HG03097 (cell line): ENCODE data around the gene ZDHHC22.

Source experiments
- ATAC-seq: cut with Tn5 transposase; IDR thresholded peaks from one replicate; pipeline ENCODE4 v1.9.1; 2021; ENCODE audit not compliant: unreplicated experiment, low FRiP score

The ZDHHC22 gene

DNA sequence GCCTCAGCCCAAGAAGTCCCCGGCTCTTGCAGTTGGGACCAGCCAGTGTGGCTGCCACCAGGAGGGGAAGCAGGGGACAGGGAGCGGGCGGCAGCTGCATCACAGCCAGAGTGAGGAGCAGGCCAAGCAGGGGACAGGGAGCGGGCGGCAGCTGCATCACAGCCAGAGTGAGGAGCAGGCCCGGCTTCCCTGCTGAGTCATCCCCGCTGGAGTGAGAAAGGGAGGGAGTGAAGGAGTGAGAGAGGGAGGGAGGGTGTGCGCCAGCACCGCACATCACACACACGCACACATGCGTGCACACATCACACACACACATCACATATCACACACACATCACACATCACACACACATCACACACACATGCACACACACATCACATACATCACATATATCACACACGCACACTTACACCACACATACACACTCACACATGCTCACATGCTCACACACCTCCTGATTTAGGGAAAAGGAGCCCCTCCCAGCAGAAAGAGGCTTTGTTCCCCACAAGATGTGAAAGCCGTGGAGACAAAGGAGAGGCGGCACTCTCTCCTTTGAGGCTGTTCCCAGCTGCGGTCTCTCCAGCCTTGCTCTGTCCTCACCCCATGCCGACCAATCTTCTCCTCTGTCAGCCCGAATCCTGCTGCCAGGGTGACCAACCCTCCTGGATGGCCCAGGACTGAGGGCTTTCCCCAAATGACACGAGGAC, 16.7 kb upstream of the ZDHHC22 start:
- ATAC-seq = no peak

DNA sequence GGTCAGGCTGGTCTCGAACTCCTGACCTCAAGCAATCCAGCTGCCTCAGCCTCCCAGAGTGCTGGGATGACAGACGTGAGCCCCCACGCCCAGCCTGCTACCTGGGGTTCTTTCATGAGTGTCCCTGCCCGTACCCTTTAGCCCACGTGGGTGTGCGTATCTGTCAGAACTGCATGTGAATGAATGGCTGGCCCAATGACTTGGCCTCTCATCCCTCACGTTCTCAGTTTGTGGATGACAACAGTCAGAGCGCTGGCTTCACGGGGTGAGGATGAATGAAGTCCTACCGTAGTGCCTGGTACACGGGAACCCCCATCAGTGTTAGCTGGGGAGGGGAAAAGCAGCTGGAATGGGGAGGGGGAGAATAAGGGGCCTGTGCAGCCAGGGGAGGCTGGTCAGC, 16.1 kb upstream of the ZDHHC22 start:
- ATAC-seq = no peak

DNA sequence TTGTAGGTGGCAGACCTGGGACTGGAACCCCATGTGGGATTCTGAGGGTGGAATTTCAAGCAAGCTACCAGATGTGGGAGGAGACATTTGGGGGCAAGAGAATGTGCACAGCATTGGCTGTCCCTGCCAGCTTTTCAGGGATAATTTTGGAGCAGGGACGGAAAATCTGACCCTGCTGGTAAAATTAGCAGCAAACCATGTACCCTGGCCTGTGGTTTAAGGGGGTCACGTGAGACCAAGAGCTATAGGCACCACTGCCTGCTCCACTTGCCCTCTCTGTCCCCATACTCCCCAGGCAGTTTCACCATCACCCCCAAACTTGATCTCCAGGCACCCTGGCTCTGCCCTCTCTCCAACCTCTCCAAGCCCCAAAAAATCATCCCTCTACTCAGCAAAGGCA, 13.5 kb upstream of the ZDHHC22 start:
- ATAC-seq = no peak

DNA sequence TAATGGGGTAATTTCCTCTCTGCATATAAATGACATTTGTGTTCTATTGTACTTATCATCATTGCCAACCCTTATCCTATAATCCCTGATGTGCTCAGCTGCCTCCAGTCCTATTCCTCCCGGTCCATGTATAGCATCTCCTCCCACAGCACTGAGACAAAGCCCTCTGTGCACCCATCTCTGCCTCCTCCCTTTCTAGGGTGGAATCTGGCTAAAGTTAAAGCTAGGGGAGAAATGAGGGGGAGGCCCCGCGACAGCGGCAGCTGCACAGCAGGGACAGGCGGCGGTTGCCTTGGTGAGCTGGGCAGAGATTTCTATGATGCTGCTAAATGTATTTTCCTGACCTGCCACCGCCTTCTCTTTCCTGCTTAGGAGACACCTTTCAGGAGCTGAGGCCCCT, 12.8 kb upstream of the ZDHHC22 start:
- ATAC-seq = no peak

DNA sequence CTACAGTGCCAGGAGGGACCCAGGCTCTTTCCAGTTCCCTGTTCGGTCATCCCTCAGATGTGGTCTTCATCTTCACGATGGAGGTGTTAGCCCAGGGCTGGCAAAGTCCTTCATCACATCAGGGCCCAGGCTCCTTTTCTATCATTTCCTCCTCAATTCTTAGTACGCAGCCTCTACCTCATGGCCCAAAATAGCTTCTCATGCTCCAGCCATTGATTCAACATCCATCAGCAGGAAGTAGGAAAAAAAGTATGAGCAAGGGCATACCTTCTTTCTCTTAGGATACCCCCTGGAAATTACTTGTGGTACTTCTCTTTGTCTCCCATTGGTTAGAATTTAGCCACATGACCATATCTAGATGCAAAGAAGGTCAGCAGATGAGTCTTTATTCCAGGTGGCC, 12.2 kb upstream of the ZDHHC22 start:
- ATAC-seq = no peak

DNA sequence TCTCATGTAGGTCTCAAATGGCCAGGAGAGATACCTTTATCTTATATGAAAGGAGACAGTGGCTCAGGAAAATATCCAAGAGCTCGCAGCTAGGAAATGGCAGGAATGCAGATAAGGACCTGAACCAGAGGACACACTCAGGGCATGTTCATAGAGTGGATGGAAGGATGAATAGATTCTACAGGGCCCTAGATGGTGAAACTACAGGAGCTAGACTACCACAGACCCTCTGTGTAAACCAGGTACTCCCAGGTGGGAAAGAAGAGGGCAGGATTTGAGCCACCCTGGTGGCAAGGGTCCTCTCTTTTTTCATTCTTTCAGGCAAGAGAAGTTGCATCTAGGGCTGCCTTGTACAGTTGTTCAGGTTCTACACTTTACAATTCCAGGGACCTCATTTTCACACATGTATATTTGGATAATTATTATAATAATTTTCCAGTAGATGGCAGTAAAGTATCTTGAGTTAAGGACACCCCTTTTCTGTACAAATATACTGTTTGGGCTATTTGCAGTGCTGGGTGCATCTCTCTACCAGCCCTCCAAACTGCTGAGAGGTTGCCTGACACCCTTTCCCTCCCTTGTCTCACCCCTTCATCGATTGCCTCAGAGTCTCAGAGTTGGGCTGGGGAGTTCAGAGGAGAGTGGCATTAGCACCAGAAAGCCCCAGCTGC, 10.5 kb upstream of the ZDHHC22 start:
- no peak for ATAC-seq

DNA sequence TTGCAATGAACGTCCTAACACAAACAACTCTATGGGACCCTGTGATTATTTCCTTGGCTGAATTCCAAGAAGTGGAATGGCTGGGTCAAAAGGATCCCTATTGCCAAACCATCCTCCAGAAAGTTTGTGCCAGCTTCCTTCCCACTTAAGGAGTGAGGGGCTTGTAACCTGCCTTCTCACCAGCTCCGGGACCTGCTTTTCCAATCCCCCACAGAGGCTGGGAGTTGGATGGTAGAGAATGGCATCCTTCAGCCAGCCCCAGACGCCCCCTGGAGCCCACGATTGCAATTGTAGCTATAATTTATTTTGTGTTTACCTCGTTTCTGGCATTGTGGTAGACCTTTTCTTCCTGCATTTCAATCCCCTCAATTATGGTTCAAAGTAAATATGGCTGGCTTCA, 9.7 kb upstream of the ZDHHC22 start:
- no peak for ATAC-seq

DNA sequence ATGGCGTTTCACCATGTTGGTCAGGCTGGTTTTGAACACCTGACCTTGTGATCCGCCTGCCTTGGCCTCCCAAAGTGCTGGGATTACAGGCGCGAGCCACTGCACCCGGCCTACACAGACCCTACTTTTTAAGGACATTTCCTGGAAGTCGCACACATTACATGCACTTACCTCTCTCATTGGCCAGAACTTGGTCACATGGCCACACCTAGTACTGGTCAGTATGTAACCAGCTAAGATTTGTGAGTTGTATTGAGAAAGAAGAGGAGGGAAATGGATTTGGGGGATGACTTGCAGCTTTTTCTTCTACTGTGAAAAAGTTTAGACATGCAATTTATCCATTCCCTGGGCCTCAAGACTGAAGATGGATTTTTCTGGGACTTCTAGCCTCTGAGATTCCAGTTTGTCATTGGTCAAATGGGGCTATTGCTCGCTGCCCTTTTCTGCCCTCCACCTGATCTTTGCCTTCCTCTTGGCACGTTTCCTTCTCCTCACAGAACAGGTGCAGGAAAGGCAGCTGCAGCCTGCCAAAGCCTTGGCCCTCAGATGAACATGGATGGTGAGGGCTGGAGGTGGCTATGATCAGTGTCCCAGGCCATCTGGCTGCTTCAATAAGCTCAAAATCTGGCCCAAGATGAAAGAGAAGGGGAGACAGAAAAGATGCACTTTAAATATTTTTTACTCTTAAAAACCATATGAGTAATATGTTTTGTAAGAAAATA, 7.1 kb upstream of the ZDHHC22 start:
- ATAC-seq = no peak

DNA sequence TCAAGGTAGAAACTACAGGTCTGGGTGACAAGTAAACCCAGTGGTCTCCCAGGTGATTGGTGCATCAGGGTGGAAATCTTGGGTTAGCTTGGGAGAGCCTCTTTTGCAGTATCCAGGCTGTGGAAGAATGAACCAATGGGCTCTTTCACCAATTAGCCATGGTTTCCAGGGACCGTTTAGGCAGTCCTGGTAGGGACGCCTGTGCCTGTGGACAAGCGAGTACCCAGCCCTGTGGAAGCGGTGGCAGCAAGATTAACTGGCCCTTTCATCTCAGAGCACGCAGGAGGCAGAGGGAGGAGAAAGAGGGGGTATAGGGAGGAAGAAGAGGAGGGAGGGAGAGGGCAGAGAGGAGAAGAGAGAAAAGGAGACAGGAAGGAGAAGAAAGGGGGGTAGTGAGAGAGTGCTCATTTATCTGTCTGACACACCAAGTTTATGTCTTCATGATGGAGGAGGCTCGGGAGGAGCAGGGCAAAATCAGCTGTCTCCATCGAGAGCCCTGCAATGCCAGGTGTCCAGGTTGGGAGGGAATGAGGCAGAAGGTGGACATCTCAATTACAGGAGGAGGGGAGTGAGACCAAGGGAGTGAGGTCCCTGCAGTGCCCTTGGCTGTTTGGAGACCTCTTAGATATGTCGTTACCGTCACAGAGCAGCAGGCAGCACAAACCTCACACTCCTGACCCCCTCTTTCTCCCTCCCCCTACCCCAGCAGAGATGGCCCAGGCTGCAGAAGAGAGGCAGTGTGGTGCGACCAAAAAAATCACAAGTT, 4.6 kb upstream of the ZDHHC22 start:
- no peak for ATAC-seq

DNA sequence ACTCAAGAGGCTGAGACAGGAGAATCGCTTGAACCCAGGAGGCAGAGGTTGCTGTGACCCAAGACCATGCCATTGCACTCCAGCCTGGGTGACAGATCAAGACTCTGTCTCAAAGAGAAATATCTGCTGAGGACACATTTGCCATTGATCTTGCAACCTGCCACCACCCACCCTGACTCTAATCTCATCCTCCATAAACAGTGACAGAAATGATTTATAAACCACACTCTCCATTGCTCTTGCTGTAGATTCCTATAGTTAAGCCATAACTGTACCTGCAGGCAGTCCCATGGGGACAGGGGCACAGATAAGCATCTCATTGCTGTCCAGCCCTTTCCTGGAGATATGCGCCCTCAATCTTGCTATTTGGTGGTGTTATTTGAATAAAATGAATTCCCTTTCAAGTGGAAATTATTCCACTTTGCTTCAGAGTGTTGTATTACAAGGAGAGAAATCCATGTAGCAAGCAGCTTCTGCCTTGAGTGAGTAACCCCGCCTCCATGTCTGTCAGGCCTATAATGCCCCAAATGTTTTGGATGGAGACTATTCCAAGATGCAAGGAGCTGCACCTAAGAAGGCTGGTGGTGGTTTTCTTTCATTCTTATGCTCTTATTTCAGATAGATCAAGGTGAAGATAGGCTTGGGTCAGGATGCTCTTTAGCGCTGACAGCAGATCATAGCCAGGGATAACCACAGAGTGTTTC, 3.0 kb upstream of the ZDHHC22 start:
- no peak for ATAC-seq

DNA sequence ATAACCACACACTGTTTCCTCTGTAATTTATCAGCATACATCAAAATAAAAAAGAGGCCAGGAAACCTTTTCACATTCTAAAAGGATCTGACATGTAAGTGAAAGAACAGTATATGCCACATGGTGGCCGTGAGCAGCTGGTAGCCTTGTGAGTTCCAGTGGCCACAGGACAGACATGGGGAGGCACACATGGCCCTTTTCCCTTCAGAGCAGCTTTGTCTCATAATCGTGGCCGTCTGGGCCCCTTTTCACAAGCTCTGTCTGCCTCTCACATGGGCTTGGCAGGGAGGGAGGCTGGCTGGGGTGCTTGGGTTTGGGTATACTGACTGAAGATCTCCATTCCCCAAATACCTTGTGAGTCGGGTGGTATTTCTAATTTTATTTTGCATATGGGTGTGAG, 1.5 kb upstream of the ZDHHC22 start:
- no peak for ATAC-seq

DNA sequence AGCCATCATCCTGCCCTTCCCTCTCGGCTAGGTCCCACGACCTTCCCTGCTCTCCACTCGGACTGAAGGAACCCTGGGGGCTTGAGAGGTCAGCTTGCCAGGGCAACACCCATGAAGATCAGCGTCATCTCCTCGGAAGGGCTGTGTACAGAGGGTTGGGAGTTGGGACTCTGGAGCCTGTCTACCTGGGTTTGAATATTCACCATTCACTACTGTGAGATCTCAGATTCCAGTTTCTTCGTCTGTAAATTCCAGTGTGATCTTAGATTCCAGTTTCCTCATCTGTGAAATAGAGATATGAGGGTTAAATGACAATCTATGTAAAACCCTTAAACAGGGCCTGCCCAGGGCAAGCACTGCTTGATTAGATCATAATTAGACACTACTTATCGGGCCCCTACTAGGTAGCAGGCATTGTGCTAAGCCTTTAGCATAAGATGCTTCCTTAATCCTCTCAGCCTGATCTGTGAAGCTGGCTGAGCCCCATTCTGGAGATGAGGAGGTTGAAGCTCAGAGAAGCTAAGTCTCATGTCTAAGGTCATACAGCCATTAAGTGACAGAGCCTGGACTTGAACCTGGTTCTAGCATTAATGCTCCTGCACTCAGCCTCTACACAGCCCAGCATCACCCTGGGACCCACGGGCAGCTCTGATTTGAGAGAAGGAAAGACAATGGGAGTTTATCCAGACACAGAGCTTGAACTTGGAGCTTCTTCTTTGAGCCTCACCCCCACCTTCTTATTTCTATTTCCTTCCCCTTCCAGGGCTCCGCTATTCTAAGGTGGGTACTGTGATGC, 612 bp upstream of the ZDHHC22 start:
- no peak for ATAC-seq

DNA sequence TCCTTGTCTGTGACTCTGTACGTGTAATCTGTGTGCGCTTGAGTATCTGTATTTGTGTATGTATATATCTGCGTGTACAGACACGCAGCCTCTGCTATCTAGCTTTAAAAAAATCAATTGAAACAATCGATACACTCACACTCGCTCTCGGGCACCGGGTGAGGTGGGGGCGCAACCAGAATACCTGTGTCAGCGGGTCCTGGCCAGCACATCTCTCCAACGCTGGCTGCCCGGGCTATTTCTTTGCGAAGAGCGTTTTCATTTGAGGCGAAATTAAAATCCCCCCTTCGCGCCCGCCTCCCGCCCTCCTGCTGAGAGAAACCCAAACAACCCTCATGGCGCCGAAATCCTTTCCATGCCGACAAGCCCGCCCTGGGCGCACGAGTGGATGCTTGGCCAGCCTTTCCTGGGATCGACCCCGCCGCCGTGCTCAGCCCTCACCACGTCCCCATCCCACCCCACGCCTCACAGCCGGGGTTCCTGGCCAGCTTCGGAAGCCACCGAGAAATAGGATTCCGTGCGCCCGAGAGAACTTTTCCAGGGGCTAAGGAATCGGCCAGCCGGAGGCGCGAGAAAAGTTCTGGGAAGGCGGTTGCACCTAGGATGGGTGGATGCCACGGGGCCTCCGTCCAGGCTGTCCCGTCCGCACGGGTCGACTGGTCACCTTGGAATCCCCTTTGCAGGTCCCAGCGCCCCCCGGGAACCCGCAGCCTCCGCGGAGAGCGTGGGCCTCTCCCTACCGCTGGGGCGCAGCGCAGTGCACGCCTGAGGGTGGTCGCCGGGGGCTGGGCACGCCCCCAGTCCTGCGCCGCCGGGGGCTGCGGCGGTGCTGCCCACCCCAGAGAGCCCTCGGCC, 1.0 kb downstream of the ZDHHC22 start:
- no peak for ATAC-seq

DNA sequence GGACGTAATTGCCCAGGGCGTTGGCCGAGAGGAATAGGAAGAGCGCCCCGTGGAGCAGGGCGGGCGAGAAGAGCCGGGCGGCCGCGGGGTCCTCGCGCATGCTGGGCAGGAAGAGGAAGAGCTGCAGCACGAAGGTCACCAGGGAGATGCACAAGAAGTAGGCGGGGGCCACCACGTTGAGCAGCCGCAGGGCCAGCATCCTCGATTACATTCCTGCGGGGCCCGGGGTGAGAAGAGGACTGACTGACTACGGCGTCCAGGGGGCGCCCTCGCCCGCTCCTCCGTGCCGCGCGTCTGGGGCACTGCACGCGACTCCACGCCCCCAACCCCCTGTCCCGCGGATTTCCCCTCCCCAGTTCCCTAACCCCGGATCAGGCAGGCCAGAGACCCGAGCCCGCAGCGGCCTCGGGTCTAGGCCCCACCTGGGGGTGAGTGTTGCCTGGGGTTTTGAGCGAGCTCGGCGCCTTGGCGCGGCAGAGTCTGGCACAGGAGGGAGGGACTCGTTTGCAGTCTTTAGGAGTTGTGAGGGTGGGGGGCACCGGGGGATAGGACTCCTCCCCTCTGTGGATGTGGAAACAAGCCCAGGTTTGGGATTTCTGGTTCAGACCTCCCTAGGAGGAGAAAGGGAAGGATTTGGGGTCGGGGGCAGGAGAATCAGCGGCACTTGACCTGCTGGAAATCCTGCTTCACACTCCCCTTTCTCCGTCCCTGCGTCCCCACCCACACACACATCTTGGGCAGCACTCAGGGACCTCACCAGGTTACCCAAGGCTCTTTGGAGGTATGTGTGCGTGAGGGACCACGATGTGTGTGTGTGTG, 1.8 kb downstream of the ZDHHC22 start:
- no peak for ATAC-seq

DNA sequence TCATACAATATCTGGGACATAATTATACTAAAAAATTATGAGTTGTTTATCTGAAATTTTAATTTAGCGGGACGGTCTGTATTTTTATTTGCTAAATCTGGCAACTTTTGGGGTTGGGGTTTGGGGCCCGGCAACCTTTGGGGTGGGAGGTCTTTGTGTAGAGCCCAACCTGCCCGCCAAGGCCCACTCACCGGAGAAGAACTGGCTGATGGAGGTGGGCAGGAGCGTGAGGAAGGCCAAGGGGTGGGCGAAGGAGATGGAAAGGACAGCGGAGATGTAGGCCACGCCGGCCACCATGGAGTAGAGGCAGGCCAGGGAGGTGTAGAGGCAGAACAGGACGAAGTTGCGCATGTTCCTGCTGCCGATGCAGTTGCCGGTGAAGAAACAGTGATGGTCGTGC, 2.6 kb downstream of the ZDHHC22 start:
- no peak for ATAC-seq

DNA sequence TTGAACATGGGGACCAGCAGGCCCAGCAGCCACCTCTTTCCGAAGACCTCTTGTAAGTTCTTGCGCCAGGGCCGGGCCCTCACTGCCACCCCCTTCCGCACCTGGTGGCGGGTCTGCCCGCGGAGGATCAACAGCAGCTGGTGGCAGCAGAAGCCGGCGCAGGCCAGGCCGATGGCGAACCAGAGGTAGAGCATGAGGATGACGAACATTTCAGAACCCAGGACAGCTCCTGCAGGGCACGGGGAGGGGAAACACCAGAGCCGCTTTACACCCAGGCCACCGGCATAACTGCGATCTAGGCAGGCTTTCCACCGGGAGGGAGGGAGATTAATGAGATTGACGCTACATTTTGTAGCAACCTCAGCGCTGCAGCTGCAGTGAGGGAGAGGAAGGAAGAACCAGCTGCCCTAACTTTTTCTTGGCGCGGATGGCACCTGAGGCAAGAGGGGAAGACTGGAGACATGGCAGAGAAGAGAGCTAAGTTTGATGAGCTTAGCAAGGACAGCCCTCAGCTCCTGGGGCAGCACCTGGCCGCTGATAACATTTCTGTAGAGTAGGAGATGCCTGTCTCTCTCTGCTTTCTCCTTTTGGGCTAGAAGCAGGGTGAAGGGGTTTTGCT, 7.8 kb downstream of the ZDHHC22 start:
- no peak for ATAC-seq

DNA sequence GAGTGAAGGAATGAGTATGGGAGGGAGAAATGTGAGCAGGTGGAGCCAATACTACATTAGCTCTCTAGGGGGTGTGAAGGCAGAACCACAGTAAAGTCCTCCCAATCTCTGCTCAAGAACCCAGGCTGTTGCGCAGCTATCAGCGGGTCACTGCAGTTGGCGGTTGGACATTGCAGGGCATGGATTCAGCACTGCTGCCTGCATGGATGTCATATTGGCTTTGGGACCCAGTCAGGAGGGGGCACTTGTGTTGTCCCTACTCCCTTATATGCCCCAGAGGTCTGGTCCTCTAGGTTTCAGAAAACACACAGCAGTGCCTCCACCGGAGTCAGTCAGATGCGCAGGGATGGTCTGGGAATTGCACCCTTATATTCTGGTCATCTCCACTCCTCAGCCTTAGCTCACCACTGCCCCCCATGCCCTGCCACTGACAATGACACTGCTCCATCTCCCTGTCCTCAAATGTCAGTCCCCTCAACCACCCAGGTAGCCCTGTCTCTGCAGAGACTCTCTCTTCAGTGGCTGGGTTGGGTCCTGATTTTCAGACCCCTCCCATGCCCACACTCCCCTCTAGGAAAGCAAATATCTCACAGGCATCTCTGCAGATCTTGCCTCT, 9.6 kb downstream of the ZDHHC22 start:
- ATAC-seq = no peak
